ENCODE data around the gene KRTAP17-1.
"Not testable (repeated sequence)": the region's sequence is repeated elsewhere in the genome, so short reads cannot be mapped to it uniquely, and the experiment has no call there.

Gene KRTAP17-1

GRCh38 chr17:41347869-41348760 lies 32.6 kb upstream of the KRTAP17-1 start:
- in situ Hi-C loops (cut with HindIII; ENCODE audit: low sequenced_read_pairs): loop anchor here (10.0 kb wide), 1 partner anchor 207 kb away; no protein-coding TSS in a partner anchor
- DNase-seq (ENCODE audit: low read depth): no peak
- no peak overlapping the region for H3K4me3 ChIP-seq (ENCODE audit: low read depth, low read length)
- TF ChIP-seq, protein P1, sequence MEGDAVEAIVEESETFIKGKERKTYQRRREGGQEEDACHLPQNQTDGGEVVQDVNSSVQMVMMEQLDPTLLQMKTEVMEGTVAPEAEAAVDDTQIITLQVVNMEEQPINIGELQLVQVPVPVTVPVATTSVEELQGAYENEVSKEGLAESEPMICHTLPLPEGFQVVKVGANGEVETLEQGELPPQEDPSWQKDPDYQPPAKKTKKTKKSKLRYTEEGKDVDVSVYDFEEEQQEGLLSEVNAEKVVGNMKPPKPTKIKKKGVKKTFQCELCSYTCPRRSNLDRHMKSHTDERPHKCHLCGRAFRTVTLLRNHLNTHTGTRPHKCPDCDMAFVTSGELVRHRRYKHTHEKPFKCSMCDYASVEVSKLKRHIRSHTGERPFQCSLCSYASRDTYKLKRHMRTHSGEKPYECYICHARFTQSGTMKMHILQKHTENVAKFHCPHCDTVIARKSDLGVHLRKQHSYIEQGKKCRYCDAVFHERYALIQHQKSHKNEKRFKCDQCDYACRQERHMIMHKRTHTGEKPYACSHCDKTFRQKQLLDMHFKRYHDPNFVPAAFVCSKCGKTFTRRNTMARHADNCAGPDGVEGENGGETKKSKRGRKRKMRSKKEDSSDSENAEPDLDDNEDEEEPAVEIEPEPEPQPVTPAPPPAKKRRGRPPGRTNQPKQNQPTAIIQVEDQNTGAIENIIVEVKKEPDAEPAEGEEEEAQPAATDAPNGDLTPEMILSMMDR (IDR thresholded peaks at IDR 0.05; ENCODE audit: low read depth, low read length, missing control alignments): no peak

GRCh38 chr17:41346421-41346820 lies 30.9 kb upstream of the KRTAP17-1 start:
- in situ Hi-C loops (cut with HindIII; ENCODE audit: low sequenced_read_pairs): loop anchor here (10.0 kb wide), 1 partner anchor 208 kb away; no protein-coding TSS in a partner anchor
- not testable (repeated sequence) for H3K4me3 ChIP-seq (ENCODE audit: low read depth, low read length); DNase-seq (ENCODE audit: low read depth)

- TF ChIP-seq, protein P1 (IDR thresholded peaks at IDR 0.05; ENCODE audit: low read depth, low read length, missing control alignments): no peak
- no peak for DNase-seq (ENCODE audit: low read depth)
- in situ Hi-C loops (cut with HindIII; ENCODE audit: low sequenced_read_pairs): loop anchor here (10.0 kb wide), 1 partner anchor 209 kb away; no protein-coding TSS in a partner anchor
- no peak overlapping the region for H3K4me3 ChIP-seq (ENCODE audit: low read depth, low read length)
Observed at GRCh38 chr17:41345992-41346391, 30.5 kb upstream of the KRTAP17-1 start.

DNA sequence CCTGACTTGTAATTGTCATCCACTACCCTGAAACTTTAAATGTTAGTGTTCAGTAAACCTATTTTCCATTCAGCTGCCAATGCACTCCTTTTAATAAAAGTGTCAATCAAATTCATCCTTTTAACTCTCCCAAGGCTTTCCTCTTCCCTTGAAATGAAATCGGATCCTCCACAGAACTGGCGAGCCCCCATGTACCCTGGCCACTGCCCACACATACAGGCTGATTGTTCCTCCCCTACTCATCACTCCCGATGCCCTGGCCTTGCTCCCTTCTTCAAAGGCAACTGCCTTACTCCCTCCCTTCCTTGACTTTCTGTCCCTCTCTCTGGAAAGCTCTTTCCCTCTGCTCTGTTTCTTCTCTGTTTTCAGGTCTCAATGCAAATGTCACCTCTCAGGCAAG lies 27.5 kb upstream of the KRTAP17-1 start:
- H3K4me3 ChIP-seq (ENCODE audit: low read depth, low read length): no peak overlapping the region
- in situ Hi-C loops (cut with HindIII; ENCODE audit: low sequenced_read_pairs): loop anchor here (10.0 kb wide), 1 partner anchor 212 kb away; no protein-coding TSS in a partner anchor
- TF ChIP-seq, protein P1 (IDR thresholded peaks at IDR 0.05; ENCODE audit: low read depth, low read length, missing control alignments): no peak
- DNase-seq (ENCODE audit: low read depth): no peak

DNA sequence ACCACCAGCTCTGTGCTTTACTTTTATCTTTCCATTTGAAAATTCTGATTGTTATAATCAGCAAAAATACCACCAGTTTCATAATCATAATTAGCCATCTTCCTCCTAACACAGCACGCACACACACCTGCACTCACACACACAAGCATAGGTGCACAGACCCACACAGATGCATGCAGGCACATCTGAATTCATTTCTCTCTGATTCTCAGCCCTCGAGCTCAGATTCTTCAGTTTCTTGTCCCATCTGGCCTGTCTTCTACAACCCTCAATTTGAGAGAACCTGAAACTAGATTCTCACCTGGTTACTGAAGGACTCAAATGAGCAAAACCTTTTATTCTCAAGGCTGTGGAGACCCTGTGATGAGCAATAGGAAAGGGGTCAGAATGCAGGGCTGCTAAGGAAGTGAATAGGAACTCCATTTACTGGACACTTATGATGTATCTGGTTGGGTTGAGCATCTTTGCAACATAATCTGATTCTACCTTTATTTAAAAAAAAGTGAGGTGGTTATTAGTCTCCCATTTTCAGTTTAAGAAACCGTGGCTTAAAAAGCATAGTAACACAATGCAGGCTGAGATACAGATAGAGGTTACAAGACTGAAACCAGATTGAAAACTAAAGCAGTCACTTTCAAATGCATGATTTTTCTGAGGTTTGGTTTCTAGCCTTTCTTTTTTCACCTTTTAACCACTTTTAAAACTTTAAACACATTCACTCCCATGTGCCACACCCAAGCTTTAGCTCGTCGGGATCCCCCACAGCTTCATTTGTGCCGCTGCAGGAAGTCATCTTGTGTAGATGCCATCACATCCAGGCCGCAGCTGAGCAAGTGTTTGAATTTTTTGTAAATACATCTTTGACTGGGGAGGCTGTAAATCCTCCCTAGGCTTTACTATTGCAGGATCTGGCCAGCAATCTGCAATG lies 25.7 kb upstream of the KRTAP17-1 start:
- in situ Hi-C loops (cut with HindIII; ENCODE audit: low sequenced_read_pairs): loop anchor here (10.0 kb wide), 1 partner anchor 214 kb away; no protein-coding TSS in a partner anchor
- DNase-seq (ENCODE audit: low read depth): no peak
- TF ChIP-seq, protein P1 (IDR thresholded peaks at IDR 0.05; ENCODE audit: low read depth, low read length, missing control alignments): no peak
- H3K4me3 ChIP-seq (ENCODE audit: low read depth, low read length): no peak overlapping the region

GRCh38 chr17:41340494-41340893 lies 25.0 kb upstream of the KRTAP17-1 start:
- H3K4me3 ChIP-seq (ENCODE audit: low read depth, low read length): no peak overlapping the region
- in situ Hi-C loops (cut with HindIII; ENCODE audit: low sequenced_read_pairs): loop anchor here (10.0 kb wide), 1 partner anchor 214 kb away; no protein-coding TSS in a partner anchor
- no peak for DNase-seq (ENCODE audit: low read depth)
- TF ChIP-seq, protein P1 (IDR thresholded peaks at IDR 0.05; ENCODE audit: low read depth, low read length, missing control alignments): no peak

All from astrocyte of the cerebellum (primary cell).